Head of caudate nucleus (tissue), 42 donors: ENCODE data around the gene ANKRD45.
A peak's percentile ranks its signal among the peaks of the same experiment; 100 is the strongest.
"Not testable (repeated sequence)": the region's sequence is repeated elsewhere in the genome, so short reads cannot be mapped to it uniquely, and the experiment has no call there.

Experiments
- DNase-seq, 42 donors: peaks; one replicate each; pipeline versions ENCODE4 v3.0.0 to v3.0.0-alpha.2; 2020 to 2021; ENCODE audit warnings: mixed read lengths in 7 of 42
- intact Hi-C: fragments of 100-400 bp; cut with DNase I; formaldehyde crosslinking; loops from one replicate; pipeline ENCODE4 v1.15.0; 2022

The ANKRD45 gene, protein sequence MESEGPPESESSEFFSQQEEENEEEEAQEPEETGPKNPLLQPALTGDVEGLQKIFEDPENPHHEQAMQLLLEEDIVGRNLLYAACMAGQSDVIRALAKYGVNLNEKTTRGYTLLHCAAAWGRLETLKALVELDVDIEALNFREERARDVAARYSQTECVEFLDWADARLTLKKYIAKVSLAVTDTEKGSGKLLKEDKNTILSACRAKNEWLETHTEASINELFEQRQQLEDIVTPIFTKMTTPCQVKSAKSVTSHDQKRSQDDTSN

GRCh38 chr1:173669491-173669941 lies at the start of gene ANKRD45:
Gene ANKRD45, minus strand, starts transcription at chr1:173669851. Its CDS starts 10,433 bp downstream, at chr1:173659418.
- peak; percentile 25 to 90 (median 78) for DNase-seq
- intact Hi-C loops: no loop called here

- DNase-seq: no peak
- intact Hi-C loops: no loop called here
Observed at GRCh38 chr1:173717238-173717637, 47.6 kb upstream of the ANKRD45 start.

DNA sequence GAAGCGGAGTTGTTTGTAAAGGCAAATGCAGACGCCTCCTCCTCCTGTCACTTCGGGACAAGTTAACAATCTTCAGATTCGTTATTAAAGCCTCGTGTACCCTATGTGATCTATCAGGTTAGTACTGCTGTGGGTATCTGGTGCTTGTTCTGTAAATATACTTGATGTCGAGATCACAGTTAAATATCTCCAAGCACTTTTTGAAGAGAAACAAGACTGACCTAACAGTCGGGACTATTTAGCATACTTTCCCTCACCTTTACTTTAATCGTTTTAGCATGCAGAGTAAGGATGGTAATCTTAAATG lies 45.8 kb upstream of the ANKRD45 start:
- intact Hi-C loops: no loop called here

GRCh38 chr1:173714759-173715537 lies 45.3 kb upstream of the ANKRD45 start, which contains the start of gene KLHL20:
Gene KLHL20, plus strand, starts transcription at chr1:173714981. Its CDS starts 1,063 bp downstream, at chr1:173716044.
- intact Hi-C loops: loop anchor here (5.0 kb wide), 1 partner anchor 233 kb away; no protein-coding TSS in a partner anchor
- DNase-seq: peak; percentile 69 to 93 (median 83)

More for the DNA sequence above, 45.8 kb upstream of the ANKRD45 start:
- no peak for DNase-seq

DNA sequence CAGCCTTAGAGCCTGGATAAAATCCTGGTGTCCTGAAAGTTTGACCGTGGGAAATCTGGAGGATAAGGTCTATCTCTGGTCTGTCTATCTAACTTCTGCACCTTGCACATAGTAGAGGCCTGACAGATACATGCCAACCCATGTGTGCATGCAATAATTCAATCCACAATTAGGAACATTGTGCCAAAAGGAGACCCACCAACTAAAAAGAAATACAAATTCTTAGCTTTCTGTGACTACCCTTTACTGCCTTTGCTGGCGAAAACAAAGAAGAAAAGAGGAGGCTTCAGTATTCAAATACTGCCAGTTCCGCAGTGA lies 44.7 kb upstream of the ANKRD45 start:
- intact Hi-C loops: loop anchor here (5.0 kb wide), 1 partner anchor 232 kb away; no protein-coding TSS in a partner anchor
- peak in 1 of 42 donors; percentile 3 for DNase-seq

- no peak for DNase-seq
- intact Hi-C loops: no loop called here
Observed at GRCh38 chr1:173708787-173709186, 39.1 kb upstream of the ANKRD45 start.

DNA sequence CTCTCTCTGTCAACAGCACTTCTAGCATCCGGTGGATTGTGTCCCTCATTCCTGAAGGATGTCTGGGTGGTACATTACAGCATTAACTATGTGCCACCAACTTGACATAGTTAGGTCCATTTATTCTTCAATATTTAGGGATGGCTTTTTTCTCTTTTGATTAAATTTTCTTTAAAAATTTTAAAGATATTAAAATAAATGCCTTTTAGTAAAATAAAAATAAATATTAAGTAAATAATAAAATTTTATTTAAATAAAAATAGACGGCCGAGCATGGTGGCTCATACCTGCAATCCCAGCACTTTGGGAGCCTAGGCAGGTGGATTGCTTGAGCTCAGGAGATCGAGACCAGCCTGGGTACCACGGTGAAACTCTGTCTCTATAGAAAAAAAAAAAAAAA lies 35.5 kb upstream of the ANKRD45 start:
- intact Hi-C loops: no loop called here
- no peak for DNase-seq

- no peak for DNase-seq
- intact Hi-C loops: no loop called here
Observed at GRCh38 chr1:173702736-173703135, 33.1 kb upstream of the ANKRD45 start.

DNA sequence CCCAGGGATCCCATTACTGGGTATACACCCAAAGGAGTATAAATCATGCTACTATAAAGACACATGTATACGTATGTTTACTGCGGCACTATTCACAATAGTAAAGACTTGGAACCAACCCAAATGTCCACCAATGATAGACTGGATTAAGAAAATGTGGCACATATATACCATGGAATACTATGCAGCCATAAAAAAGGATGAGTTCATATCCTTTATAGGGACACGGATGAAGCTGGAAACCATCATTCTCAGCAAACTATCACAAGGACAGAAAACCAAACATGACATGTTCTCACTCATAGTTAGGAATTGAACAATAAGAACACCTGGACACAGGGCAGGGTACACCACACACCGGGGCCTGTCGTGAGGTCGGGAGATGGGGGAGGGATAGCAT lies 31.6 kb upstream of the ANKRD45 start:
- DNase-seq: not testable (repeated sequence)

DNA sequence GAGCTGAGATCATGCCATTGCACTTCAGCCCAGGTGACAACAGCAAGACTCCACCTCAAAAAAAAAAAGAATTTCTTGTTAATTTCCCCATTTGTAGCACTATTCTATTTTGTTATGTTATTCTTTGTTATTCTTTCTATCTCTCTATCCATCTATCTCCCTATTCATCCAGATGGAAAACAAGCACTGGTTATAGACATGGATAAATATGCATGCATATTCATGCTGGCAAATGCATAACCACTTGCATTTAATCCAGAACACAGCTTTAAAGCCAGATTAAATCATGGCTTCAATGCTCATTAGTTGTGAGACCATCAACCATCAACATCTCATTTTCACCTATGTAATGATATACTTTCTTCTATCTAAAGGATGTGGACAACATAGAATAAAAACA lies 23.6 kb upstream of the ANKRD45 start:
- DNase-seq: no peak
- intact Hi-C loops: no loop called here

More for the DNA sequence above, 31.6 kb upstream of the ANKRD45 start:
- intact Hi-C loops: not testable (repeated sequence)

DNA sequence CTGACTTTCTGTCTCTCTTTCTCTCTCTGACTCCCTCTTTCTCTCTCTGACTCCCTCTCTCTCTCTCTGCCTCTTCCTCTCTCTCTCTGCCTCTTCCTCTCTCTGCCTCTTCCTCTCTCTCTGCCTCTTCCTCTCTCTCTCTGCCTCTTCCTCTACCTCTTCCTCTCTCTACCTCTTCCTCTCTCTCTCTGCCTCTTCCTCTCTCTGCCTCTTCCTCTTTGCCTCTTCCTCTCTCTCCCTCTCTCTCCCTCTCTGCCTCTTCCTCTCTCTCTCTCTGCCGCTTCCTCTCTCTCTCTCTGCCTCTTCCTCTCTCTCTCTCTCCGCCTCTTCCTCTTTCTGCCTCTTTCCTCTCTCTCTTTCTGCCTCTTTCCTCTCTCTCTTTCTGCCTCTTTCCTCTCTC lies 18.6 kb upstream of the ANKRD45 start:
- intact Hi-C loops: no loop called here
- no peak for DNase-seq

GRCh38 chr1:173685121-173685520 lies 15.5 kb upstream of the ANKRD45 start:
- intact Hi-C loops, DNase-seq: not testable (repeated sequence)

DNA sequence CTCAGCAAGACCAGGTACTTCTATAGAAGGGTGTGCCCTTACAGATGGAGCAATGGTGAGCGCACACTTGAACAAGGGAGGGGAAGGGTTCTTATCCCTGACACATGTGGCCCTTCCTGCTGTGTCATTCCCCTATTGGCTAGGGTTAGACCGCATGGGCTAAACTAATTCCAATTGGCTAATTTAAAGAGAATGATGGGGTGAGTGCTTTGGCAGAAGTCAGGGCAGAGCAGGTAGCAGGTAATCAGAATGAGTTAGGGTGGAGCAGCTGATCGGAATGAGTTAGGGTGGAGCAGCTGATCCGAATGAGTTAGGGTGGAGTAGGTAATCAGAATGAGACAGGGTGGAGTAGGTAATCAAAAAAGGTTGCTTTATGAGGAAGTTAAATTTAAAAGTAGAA lies 14.2 kb upstream of the ANKRD45 start:
- intact Hi-C loops, DNase-seq: not testable (repeated sequence)

DNA sequence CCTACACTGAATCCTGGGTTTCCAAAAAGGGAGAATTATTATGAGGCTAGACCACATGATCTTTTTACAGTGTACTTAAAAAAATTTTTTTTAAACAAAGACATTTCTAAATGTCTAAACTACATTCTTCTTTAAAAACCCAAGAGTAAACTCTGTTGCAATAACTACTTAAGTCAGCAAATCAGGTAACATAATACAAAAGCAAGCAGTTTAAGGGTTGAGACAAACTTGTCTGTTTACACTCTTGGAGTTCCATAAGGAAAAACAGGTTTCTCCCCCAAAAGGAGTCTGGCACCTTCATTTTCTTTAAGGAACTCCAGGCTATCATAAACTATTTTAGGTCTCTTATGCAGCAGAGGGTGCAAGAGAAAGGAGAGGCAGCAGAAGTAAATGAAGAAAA lies 12.5 kb upstream of the ANKRD45 start:
- no peak for DNase-seq
- intact Hi-C loops: no loop called here

- DNase-seq, intact Hi-C loops: not testable (repeated sequence)
Observed at GRCh38 chr1:173680152-173680551, 10.5 kb upstream of the ANKRD45 start.

DNA sequence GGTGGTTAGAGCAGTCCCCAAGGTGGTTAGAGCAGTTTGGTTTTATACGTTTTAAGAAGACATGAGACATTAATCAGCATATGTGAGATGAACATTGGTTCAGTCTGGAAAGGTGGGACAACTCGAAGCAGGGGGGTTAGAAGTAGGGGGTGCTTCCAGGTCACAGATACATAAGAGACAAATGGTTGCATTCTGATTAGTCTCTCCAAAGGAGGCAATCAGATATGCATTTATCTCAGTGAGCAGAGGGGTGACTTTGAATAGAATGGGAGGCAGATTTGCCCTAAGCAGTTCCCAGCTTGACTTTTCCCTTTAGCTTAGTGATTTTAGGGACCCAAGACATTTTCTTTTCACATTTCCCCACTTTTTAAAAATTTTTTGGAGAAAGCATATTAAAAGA lies 4.8 kb upstream of the ANKRD45 start:
- DNase-seq, intact Hi-C loops: not testable (repeated sequence)

DNA sequence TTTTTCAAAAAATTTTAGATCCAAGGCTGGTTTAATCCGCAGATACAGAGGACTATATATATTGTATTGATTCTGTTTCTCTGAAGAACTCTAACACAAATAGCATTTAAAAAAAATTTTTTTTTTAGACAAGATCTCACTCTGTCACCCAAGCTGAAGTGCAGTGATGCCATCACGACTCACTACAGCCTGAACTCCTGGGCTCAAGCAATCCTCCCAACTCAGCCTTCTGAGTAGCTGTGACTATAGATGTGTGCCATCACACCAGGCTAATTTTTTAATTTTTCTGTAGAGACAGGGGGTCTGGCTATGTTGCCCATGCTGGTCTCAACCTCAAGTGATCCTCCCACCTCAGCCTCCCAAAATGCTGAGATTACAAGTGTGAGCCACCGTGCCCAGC lies 3.0 kb downstream of the ANKRD45 start:
- DNase-seq: no peak
- intact Hi-C loops: no loop called here

GRCh38 chr1:173663159-173663558 lies 6.5 kb downstream of the ANKRD45 start:
- intact Hi-C loops: no loop called here
- no peak for DNase-seq

DNA sequence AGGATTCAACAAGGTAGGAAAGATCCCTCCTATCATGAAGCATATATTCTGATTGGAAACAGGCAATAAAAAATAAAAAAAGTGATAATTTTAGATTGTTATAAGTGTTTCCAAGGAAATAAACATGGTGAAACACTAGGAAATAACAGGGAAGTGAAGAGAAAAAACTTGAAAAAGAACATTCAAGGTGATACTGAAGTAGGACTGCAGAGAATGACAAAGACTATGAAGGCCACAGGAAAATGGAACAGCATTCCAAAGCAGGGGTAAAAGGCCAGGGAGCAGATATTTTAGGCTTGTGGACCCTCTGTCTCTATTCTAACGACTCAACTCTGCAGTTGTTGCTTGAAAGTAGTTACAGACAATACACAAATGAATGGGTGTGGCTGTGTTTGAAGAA lies 7.9 kb downstream of the ANKRD45 start:
- DNase-seq: no peak
- intact Hi-C loops: no loop called here

- DNase-seq: no peak
- intact Hi-C loops: no loop called here
Observed at GRCh38 chr1:173661271-173661670, 8.4 kb downstream of the ANKRD45 start.

GRCh38 chr1:173660306-173660705 lies 9.3 kb downstream of the ANKRD45 start:
- DNase-seq: no peak
- intact Hi-C loops: no loop called here
